ENCODE measurements around the gene CR1.
"Not testable (repeated sequence)": the region's sequence is repeated elsewhere in the genome, so short reads cannot be mapped to it uniquely, and the experiment has no call there.

- TF ChIP-seq ZNF280A (IDR thresholded peaks at IDR 0.05; ENCODE audit: low read depth, partially characterized antibody); ESRRA (IDR thresholded peaks at IDR 0.05; ENCODE audit: borderline replicate concordance, low read depth); CTCF (IDR thresholded peaks at IDR 0.05 in 2 of 3, conservative IDR thresholded peaks at IDR 0.05 in 1 of 3; ENCODE audit: insufficient read depth in 2 of 3, low read depth in 1 of 3, low read length in 3 of 3); HDAC6 (IDR thresholded peaks at IDR 0.05; ENCODE audit: low read depth, low read length); DPF2 (IDR thresholded peaks at IDR 0.05); CEBPB (tag; IDR thresholded peaks at IDR 0.05); FOS (IDR thresholded peaks at IDR 0.05; ENCODE audit: extremely low read depth, insufficient read length); ARID1B (IDR thresholded peaks at IDR 0.05); POLR2AphosphoS5 (IDR thresholded peaks at IDR 0.05; ENCODE audit: control insufficient read depth, insufficient read depth, low read depth, low read length); PHF8 (IDR thresholded peaks at IDR 0.05; ENCODE audit: borderline replicate concordance, low read length); MLLT1 (IDR thresholded peaks at IDR 0.05): not testable (repeated sequence)
These were observed 76.0 kb downstream of the CR1 start for GRCh38 chr1:207571926-207572325.
